ENCODE measurements around the gene PTGR1.
A peak's percentile ranks its signal among the peaks of the same experiment; 100 is the strongest.
"Not testable (repeated sequence)": the region's sequence is repeated elsewhere in the genome, so short reads cannot be mapped to it uniquely, and the experiment has no call there.

PTGR1 gene

DNA sequence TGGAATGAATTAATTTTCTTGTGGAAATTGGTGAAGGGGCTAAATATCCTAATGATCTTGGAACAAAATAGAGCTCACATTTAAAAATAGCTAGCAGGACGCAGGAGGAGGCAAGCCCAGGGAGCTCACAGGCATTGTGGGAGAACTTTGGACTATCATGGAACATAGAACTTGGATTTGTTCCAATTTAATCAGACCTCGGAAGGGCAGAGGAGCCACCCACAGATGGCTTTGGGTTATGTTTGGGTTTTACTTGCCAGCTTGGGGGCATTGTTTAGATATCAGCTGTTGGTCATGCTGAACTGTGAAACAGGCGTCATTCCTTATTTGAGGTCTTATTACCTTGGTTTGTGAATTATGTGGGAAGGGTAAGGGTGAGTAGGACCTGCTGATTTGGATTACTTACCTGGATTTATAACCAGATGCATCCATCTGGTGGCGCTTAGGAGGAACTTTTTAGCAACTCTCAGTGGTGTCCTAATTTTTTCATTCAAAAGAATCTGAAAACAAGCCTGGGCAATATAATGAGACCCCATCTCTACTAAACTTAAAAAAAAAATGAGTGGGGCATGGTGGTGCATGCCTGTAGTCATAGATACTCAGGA is 14.1 kb upstream of the PTGR1 start:
- no peak for DNase-seq (ENCODE audit: low spot score)

DNA sequence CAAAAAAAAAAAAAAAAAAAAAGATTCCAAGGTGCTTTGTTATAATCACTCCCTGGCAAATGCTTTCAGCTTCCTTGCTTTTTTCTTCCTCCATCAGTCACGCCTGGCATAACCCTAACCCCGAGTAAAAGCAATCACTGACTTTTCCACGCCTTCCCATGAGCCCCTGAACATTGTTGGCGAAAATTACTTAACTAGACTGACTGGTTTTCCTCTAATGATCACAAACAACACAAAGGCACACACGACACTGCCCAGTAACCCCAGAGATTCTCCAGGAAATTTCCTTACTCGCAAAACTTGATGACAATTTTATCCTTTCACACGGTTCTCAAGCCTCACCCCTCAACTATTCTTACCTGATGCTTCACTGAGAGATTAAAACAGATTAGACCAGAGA is 11.4 kb upstream of the PTGR1 start:
- FAIRE-seq = no peak
- DNase-seq (ENCODE audit: low spot score) = no peak

More for the DNA sequence above, 14.1 kb upstream of the PTGR1 start:
- FAIRE-seq = no peak

DNA sequence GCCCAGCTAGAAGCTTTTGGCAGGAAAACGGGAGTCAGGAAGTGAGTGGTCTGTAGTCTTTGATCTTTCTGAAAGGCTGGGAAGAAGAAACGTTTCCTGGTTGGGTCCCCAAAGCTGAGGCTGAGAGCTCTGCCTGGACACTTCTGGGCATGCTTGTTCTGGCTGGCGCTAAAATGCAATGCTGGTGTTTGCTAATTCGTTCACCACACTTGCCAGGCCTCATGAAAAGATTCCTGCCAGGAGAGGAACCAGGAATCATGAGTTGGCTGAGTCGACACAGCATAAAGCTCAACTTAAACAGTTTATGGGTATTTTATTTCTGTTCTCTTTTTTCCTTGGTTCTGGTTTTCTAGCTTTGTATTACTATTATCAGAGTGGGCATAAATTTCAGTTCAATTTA is 10.7 kb upstream of the PTGR1 start:
- FAIRE-seq (no peak), DNase-seq (ENCODE audit: low spot score) (no peak)

DNA sequence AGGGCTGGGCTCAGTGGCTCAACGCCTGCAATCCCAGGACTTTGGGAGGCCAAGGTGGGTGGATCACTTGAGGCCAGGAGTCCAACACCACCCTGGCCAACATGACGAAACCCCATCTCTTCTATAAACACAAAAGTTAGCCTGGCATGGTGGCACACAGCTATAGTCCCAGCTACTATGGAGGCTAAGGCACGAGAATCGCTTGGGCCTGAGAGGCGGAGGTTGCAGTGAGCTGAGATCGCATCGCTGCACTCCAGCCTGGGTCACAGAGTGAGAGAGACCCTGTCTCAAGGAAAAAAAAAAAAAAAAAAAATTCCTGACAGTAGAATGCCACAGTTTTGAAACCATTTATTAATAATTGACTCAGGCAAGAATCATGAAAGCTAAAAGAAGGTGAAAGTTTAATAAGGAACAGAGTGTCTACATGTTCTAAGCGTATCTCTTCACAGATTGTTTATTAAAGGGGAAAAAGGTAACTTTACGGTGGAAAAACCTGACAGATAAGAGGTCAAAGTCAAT is 5.7 kb upstream of the PTGR1 start:
- DNase-seq (ENCODE audit: low spot score) (no peak), FAIRE-seq (no peak)

DNA sequence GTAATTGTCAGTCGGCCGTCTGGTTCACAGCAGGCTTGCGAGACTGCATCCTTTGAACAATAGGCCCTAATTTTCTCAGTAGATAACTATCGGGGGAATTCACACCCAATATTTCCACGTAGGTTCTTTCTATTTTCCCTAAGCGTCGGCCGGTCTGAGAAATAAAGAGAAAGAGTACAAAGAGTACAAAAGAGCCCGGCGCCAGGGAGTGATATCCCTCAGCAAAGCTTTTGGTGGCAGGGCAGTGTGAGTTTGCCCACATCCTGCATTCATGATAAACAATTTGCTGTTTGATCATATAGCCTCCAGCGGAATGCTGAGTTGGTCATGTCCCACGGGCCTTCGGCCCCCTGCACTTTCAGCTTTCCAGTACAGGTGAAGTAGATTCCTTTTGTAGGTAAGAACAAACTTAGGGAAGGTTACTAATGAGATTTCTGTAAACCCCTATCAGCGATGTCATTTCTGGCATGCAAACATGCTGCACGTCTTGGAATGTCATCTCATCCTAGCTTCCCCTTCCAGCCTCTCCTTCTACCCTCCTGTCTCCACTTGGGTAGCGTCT is 4.7 kb upstream of the PTGR1 start:
- no peak for FAIRE-seq
- no peak for DNase-seq (ENCODE audit: low spot score)

DNA sequence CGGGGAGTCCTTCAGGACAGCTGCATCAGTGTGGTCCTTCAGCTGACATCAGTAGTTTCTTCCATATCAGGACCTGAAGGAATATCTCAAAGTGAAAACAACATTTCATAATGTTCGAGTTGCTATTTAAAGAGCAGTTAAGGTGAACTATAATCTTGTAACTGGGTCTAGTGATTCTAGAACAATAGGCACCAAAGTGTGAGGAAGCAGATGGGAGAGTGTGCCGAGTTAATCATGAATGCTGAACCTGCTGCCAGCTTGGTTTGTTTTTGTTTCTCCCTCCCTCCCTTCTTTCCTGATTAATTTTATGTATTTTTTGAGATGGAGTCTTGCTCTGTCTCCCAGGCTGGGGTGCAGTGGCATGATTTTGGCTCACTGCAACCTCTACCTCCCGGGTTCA is 3.6 kb upstream of the PTGR1 start:
- FAIRE-seq (no peak), DNase-seq (ENCODE audit: low spot score) (no peak)

DNA sequence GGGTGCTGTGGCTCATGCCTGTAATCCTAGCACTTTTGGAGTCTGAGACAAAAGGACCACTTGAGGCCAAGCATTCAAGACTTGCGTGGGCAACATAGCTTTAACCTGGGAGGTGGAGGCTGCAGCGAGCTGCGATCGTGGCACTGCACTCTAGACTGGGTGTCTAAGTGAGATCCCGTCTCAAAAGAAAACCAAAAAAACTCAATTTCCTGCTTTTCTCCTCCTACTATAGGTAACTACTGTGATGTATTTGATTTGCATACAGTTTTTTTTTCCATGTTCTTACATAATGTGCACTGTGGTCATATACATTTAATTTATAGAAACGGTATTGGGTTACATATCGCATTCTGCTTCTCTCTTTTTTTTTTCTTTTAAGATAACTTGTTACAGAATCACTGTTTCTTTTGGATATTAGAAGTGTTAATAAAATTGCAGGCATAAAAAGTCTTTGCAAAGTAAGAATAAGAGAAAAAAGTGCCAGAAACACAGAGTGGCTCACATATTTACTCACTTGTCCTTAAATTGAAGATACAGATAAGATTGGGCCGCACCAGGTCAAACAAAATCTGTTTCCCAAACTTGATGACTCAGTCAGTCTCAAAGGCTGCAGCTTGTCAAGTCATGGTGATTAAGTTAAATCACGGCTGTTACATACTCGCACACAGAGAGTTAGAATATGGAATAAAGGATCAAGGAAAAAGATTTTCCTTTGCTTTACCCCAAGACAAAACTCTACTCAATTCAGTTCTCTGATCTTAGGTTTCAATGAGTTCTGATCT is 2.0 kb upstream of the PTGR1 start:
- DNase-seq (ENCODE audit: low spot score) (no peak), FAIRE-seq (no peak)

DNA sequence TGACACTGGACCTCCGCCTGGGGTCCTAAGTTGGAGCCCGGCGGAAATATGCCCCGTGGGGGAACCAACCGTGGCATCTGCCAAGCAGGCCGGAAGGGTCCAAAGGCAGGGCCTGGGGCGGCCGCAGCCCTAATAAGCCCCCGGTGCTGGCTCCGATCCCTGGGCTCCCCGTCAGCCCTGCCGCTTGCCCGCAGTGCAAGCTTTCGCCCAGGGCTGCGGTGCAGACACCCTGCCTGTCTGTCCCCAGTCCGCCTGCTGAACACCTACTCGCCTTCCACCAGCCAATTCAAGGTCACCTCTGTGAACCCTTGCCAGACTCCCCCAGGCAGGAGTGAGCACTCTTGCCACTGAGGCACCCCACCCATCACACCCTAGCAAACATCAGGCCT is 502 bp upstream of the PTGR1 start:
- DNase-seq (ENCODE audit: low spot score) (no peak), FAIRE-seq (no peak)

DNA sequence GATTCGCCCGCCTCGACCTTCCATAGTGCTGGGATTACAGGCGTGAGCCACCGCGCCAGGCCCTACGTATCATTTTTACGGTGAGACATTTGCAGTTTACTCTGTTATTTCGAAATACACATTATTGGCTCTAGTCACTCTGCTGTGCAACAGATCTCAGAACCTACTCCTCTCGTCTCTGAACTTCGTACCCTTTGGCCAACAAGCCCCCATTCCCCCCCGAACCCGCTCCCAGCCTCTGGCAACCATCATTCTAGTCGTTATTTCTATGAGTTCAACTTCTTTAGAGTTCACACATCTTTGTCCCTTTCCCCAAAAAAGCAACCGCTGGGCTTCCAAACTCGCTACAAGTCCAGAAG is 735 bp downstream of the PTGR1 start:
- FAIRE-seq = no peak
- no peak for DNase-seq (ENCODE audit: low spot score)

DNA sequence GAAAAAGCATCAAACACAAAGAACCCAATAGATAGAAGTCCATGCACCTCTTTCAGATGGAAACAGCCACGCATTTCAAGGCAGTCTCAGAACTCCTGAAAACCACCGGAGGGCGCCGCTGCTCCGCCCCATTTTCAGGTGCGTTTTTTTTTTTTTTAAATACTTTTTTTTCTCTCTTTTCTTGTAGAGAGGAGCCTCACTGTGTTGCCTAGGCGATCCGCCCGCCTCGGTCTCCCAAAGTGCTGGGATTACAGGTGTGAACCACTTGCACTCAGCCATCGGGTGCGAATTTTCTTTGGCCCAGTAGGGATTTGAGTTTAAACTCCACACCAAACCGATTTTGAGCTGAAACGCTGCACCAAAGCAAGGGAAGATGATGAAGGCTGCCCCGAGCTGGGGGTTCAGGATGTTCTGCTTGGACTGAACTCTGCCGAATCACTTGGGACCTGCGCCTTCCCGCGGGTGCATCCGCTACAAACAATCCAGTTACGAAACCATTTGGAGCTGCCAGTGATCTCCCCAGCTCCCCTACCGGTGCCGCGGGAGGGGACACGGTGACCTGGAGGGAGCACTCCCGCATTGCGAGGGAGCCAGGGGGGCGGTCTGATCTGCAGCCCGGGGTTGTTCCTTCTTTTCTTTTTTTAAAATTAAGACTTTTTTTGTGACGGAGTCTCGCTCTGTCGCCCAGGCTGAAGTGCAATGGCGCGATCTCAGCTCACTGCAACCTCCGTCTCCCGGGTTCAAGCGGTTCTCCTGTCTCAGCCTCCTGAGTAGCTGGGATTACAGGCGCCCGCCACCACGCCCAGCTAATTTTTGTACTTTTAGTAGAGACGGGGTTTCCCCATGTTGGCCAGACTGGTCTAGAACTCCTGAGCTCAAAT is 1.4 kb downstream of the PTGR1 start:
- DNase-seq (ENCODE audit: low spot score) (peak; percentile 64), FAIRE-seq (no peak)

DNA sequence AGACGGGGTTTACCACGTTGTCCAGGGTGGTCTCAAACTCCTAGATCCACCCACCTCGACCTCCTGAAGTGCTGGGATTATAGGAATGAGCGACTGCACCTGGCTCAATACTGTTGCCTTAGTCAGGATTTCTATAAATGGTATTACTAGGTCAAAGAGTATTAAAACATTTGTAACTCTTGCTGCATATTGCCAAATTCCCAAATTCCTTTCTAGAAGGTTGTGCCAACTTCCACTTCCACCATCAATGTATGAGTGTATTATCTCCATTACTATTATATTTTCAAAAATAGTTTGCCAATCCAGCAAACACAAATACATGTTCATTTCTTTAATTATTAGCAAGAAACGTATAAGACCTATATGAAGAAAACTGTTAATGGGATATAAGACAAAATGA is 10.6 kb downstream of the PTGR1 start:
- DNase-seq (ENCODE audit: low spot score) = no peak
- no peak for FAIRE-seq

DNA sequence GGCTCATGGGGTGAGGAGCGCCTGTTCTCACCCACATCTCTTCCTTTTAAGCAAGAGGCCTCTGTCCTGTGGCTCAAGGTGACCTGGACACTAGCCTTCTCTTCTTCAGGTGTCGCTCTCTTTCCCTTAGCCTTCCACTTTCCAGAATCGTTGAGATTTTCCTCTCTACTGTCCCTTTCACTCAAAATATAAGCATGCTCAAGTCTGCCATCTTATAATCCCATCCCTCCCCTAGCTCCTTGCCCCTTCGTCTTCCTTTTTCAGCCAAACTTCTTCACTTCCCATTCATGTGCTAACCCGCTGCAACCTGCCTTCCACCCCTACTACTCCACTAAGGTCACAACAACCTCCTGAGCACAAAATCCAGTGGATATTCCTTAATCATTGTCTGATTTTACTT is 13.1 kb downstream of the PTGR1 start:
- FAIRE-seq = no peak
- no peak for DNase-seq (ENCODE audit: low spot score)

DNA sequence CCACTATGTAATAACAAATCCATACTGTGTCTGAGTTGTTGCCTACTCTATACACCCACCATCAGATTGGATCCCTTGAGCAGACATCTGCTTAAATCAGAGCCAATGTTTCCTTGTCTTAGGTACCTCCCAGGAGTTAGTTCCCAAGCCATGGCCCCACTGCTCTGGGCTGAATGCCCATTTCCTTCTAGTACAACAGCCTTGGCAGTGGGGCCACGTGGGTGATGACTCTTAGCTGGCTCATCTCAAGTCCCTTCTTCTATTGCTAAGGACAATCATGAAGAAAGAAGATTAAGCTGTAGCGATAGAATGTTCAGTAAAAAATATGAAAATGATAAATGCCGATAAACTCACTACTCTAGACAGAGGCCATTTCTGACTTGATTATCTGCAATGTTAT is 16.6 kb downstream of the PTGR1 start:
- FAIRE-seq = no peak

DNA sequence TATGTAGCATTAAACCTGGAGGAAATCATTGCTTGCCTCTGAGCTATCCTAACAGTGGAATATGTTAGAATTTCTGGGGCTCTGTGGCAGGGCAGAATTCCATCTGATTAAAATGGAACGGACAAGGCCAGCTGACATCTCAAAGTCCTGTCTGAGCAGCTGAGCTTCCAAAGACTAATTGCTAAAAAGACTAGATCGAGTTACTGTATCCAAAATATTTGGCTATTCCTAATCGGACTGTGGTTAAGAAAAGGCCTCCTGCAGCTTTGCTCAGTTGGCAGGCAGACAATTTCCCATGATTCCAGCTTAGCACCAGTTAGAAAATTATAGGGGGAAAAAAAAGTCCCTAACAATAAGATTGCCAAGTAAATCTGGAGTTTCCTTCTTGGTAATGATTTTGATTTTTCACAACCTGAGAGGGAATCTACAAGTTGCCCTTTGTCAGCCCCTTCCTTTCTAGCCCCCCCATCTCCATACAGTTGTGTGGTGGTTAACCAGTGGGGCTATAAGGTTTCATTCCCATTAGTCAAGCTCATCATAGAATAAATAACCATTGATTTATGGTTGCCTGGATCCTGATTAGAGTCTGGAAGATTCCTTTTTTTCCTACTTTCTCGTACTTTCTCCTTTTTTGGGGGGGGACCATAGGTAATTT is 26.4 kb downstream of the PTGR1 start:
- DNase-seq (ENCODE audit: low spot score) (no peak), FAIRE-seq (no peak)

More for the DNA sequence above, 16.6 kb downstream of the PTGR1 start:
- DNase-seq (ENCODE audit: low spot score) = no peak

DNA sequence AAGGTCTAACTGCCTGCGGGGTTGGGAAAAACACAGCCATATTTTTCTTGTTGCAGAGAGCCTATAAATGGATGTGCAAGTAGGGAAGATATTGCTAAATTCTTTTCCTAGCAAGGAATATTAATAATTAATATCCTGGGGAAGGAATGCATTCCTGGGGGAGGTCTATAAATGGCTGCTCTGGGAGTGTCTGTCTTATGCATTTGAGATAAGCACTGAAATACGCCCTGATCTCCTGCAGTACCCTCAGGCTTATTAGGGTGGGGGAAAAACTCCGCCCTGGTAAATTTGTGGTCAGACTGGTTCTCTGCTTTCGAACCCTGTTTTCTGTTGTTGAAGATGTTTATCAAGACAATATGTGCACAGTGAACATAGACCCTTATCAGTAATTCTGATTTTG is 31.3 kb downstream of the PTGR1 start:
- DNase-seq (ENCODE audit: low spot score); FAIRE-seq: not testable (repeated sequence)

DNA sequence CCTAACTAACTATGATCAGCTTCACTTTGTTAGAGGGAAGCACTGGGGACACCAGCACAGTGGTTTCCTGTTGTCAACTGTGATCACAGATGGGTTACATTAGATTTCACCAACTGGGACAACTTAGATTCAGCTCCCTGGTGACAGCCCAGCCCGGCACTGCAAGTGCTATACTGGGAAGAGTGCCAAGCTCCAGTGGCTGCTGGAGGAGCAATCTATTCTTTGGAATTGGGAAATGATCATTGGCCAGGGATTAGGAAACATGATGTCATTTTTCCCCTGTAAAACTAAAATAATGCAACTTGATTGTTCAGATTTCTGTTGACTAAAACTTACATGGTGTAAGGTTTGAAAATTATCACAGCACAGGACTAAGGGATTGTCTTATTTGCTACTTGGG is 33.2 kb downstream of the PTGR1 start:
- no peak for FAIRE-seq
- DNase-seq (ENCODE audit: low spot score) = no peak

DNA sequence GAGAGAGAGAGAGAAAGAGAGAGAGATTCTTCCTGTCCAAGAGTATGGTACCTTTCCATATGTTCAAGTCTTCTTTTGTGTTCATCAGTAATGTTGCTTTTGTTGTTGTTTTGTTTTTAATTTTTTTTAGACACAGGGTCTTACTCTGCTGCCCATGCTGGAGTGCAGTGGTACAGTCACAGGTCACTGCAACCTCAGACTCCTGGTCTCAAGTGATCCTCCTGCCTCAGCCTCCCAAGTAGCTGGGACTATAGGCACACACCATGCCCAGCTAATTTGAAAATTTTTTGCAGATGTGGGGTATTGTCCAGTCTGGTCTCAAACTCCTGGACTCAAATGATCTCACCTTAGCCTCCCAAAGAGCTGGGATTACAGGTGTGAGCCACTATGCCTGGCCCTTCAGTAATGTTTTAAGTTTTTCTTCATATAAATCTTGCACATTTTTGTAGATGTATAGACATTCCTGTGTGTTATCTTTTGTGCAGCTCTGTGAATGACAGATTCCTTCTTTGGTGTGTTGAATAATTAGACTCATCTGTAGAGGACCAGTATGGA is 38.2 kb downstream of the PTGR1 start:
- DNase-seq (ENCODE audit: low spot score) (no peak), FAIRE-seq (no peak)

DNA sequence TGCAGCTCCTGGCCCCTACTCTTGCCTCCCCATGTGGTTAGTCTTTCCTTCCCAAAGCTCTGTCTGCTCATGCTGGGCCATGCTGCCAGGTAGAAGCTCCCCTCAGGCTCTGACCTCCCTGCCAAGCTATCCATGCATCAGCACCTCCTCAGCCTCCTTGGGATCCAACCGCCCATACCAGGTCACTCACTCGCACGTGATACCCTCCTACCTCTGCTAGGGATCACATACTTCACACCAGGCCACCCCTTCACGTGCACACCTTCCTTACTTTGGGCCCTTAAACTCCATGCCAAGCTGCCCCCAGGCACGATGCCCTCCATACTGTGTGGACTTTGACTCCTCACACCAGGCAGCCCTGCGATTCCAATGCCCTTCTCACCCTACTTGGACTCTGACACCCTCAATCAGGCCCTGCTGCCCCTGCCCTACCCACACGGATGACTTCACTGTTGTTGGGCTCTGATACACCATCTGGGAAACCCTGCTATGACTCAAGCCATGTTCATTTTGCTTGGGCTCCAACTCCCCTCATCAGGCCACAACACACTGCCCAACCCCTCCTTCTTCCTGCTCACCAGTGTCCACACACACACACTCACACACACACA is 40.3 kb downstream of the PTGR1 start:
- FAIRE-seq (no peak), DNase-seq (ENCODE audit: low spot score) (no peak)

DNA sequence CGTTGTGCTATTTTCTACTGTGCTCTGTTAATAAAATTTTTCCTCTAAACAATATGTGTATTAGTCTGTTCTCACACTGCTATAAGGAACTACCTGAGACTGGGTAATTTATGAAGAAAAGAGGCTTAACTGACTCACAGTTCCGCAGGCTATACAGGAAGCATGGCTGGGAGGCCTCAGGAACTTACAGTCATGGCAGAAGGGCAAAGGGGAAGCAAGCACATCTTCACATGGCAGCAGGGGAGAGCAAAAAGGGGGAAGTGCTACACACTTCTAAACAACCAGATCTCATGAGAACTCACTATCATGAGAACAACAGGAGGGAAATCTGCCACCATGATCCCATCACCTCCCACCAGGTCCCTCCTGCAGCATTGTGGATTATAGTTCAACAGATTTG is 44.0 kb downstream of the PTGR1 start:
- FAIRE-seq; DNase-seq (ENCODE audit: low spot score): not testable (repeated sequence)

DNA sequence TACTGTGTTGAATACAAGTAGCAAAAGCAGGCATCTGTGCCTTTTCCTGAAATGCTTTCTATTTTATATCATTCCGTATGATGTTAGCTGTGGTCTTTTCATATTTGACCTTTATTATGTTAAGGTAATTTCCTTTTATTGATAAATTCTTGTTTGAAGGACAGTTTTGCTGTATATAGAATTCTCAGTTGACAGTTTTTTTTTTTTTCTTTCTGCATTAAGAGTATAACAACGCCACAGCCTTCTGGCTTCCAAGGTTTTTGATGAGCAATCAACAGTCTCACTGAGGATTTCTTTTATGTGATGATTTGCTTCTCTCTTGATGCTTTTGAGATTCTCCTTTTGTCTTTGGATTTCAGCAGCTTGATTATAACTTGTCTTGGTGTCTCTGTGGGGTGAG is 50.8 kb downstream of the PTGR1 start:
- no peak for DNase-seq (ENCODE audit: low spot score)
- FAIRE-seq = no peak
